VCaP (cell line): ENCODE data around the gene ANK3.

ENCODE experiments used
- H3K27ac ChIP-seq: fragments of 450-650 bp; 2 replicates; pipeline ENCODE4 v1.5.1; 2017
- TF ChIP-seq, protein P1 (sequence below): fragments of 450-650 bp; conservative IDR thresholded peaks from 2 replicates; pipeline ENCODE4 v1.5.1; 2017; ENCODE audit warnings: mild to moderate bottlenecking, moderate library complexity

The ANK3 gene

DNA sequence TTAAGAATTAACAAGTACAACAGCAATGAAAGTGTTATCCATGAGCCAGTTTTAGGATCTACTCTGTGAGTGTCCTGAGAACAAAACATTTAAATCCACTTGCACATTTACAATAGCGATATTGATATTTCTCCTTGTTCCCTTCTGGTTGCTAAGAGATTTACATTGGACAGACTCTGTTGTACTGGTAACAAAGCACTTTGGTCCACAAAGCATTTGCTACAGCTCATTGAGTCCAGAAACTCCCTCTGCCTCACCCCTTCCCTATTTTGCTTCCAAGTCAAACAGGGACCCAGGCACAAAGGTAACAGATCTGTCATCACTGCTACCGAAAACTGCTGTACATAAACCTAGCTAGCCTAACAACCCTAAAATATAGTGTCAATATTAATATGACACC, 2.1 kb downstream of the ANK3 start:
- peak overlapping the region; percentile 35; the same call in 1 of the 2 replicates for H3K27ac ChIP-seq
- TF ChIP-seq, protein P1, sequence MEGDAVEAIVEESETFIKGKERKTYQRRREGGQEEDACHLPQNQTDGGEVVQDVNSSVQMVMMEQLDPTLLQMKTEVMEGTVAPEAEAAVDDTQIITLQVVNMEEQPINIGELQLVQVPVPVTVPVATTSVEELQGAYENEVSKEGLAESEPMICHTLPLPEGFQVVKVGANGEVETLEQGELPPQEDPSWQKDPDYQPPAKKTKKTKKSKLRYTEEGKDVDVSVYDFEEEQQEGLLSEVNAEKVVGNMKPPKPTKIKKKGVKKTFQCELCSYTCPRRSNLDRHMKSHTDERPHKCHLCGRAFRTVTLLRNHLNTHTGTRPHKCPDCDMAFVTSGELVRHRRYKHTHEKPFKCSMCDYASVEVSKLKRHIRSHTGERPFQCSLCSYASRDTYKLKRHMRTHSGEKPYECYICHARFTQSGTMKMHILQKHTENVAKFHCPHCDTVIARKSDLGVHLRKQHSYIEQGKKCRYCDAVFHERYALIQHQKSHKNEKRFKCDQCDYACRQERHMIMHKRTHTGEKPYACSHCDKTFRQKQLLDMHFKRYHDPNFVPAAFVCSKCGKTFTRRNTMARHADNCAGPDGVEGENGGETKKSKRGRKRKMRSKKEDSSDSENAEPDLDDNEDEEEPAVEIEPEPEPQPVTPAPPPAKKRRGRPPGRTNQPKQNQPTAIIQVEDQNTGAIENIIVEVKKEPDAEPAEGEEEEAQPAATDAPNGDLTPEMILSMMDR = no peak

DNA sequence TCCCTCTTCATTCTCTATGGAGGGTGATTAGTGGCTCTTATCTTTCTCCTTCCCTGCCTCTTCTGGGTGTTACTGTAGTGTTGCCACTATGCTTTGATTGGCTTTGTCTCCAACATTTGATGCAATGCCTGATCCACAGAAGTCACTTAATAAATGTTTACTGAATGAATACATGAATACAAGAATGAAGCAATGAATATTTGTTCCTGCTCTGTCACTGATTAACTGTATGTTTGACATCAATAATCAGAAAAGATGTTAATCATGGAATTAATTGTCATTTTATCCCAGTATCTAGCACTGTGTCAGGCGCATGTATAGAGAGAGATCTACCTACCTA, 4.3 kb downstream of the ANK3 start:
- TF ChIP-seq, protein P1 = no peak
- no peak overlapping the region for H3K27ac ChIP-seq

DNA sequence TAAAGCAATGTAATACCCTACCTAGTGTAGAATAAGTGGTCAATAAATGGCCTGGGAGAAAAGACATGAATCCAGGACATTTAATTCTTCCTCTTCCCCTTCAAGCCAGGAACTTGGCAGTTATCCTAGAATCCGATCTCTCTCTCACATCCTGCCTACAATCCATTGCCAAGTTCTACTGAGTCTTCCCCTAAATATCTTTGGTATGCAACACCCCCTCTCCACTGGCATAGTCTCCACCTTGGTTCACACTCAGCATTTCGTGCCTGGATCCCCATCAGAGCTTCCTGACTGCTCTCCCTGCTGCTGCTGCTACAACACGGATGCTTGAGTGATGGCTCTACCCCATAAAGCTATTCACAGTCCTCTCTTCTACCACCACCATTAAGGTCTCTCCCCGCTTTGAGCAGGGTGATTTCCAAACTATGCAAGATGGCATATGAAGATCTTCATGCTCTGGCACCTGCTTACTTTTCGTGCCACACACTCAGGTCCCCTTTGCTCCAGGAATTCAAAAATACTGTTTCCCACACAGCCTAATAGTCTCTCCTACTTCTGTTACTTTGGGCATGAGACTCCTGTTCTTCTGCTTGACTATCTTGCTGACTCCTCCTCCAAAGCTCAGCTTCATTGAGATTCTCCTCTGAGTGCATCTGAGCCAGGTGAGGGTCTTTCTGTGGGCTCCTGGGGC, 4.8 kb downstream of the ANK3 start:
- TF ChIP-seq, protein P1 = no peak
- no peak overlapping the region for H3K27ac ChIP-seq

DNA sequence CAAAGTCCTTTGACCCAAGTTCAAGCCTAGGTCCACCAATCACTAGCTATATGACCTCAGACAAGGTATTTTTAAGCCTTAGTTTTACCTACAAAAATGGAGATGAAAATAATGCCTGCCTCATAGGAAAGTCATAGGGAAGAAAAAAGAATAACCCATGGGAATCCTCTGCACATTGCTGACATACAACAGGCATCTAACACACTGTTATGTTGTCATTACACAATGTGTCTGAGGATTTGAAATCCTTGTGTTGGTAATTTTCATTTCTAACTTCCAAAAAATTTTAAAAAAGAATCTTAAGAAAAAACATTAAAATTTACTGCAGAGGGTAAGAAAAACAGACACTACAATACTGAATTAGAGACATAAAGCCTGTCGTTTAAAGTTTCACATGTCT, 5.7 kb downstream of the ANK3 start:
- TF ChIP-seq, protein P1 = no peak
- H3K27ac ChIP-seq = no peak overlapping the region

DNA sequence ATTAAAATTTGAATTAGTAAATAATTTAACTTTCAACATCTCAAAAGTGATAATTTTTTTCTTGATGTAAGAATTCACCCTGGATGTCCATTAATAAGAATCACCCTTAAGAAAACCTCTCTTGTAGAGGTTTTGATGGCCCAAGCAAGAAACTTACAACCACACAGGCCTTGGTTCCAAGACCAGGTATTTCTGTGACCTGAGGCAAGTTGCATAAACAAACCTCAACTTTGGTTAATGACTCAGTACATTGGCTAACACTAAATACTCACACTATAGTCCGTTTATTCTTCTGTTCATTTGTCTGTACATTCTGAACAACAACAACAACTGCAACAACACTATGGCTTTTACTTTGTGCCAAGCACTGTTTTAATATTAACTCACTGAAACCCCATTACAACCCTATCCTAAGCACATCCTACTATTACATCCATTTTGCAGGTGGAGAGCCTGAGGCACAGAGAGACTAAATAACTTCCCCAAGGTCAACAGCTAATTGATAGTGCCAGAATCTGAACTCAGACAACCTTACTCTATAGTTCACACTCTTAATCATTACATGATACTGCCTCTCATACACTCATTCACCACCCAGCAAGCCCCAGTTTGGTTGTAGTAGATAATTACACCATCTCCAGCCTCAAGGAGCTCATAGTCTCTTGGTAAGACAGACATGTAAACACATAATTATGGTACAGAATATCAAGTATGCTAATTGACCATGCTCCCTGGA, 6.6 kb downstream of the ANK3 start:
- H3K27ac ChIP-seq = no peak overlapping the region

DNA sequence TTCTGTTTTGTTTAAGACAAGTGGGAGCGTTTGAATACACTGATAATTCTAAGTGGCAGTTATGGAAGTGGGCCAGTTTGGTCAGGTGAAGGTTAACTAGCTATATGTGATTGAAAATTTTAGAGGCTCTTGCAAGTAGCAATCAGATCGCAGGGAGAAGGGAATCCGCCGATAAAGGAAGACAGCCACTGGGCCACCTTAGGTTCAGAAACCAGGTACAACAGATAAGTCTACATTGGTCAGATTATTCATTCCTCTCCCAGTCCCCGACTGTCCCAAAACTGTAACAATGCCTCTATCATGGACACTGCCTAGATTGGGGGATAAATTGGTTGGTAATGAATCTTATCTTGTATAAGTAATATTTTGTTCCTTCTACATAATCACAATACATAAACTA, 8.9 kb downstream of the ANK3 start:
- H3K27ac ChIP-seq = no peak overlapping the region
- TF ChIP-seq, protein P1 = no peak

More for the DNA sequence above, 6.6 kb downstream of the ANK3 start:
- TF ChIP-seq, protein P1 = no peak

DNA sequence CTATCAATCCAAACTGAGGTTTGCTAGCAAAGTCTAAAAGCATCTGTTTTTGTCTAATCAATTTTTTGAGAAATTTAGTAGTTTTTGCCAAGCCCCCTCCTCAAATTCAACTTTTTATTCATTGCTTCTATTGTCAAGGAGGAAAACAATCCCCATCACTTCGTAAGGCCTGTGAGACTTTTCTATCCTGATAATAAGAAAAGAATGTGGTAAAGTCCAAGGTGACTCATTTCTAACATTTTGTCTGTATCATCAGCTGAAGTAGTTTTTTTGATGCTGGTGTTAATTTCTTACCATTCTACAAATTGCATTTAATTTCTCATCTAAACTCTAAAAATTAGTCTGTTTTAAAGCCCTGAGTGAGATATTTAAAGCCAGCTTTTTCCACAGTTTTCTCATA, 11.7 kb downstream of the ANK3 start:
- TF ChIP-seq, protein P1 = no peak
- H3K27ac ChIP-seq = no peak overlapping the region
